GM21515 (cell line): ENCODE results near the gene ETV2.
"Not testable (repeated sequence)": the region's sequence is repeated elsewhere in the genome, so short reads cannot be mapped to it uniquely, and the experiment has no call there.

Source experiments
- ATAC-seq: cut with Tn5 transposase; IDR thresholded peaks from one replicate; pipeline ENCODE4 v1.9.1; 2021; ENCODE audit not compliant: unreplicated experiment

Gene ETV2, protein sequence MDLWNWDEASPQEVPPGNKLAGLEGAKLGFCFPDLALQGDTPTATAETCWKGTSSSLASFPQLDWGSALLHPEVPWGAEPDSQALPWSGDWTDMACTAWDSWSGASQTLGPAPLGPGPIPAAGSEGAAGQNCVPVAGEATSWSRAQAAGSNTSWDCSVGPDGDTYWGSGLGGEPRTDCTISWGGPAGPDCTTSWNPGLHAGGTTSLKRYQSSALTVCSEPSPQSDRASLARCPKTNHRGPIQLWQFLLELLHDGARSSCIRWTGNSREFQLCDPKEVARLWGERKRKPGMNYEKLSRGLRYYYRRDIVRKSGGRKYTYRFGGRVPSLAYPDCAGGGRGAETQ

DNA sequence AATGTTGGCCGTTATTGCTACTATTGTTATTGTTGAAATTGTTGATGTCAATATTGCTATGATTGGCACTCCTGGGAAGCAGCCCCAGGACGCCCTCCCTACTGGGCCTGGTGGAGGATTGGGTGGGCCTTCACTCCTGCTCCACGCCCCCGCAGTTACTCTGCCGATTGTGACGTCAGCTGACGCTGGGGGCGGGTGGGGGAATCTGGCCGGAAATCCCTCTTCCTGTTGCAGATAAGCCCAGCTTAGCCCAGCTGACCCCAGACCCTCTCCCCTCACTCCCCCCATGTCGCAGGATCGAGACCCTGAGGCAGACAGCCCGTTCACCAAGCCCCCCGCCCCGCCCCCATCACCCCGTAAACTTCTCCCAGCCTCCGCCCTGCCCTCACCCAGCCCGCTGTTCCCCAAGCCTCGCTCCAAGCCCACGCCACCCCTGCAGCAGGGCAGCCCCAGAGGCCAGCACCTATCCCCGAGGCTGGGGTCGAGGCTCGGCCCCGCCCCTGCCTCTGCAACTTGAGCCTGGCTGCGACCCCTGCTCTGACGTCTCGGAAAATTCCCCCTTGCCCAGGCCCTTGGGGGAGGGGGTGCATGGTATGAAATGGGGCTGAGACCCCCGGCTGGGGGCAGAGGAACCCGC, at the start of gene ETV2:
Gene ETV2, plus strand, starts transcription at position 231 of the 637 bp plus-strand sequence. CDS start 716 bp downstream, outside the sequence.
- no peak for ATAC-seq

DNA sequence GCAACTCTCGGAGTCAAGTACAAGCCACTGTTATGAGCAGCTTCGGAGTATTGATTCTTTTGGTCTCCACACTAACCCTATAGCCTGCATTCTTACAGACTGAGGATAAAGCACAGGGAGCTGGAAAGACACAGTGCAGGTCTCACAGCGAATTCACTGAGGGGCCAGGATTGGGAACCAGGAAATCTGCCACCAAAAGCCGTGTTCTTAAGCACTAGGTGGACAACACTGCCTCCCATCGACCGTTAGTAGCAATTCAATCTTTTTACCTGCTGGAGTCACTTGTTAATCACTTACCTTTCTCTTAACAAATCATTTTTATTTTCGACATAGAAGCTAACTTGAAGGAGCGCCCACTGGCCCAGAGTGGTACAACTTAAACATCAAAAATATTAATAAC, 49.3 kb upstream of the ETV2 start:
- ATAC-seq = no peak

DNA sequence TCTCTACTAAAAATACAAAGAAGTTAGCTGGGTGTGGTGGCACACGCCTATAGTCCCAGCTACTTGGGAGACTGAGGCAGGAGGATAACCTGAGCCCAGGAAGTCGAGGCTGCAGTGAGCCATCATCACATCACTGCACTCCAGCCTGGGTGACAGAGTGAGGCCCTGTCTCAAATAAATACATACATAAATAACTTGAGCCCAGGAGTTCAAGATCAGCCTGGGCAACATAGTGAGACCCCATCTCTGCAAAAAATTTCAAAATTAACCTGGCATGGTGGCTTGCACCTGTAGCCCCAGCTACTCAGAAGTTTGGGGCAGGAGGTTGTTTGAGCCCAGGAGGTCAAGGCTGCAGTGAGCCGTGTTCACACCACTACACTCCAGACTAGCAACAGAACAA, 46.5 kb upstream of the ETV2 start:
- not testable (repeated sequence) for ATAC-seq

DNA sequence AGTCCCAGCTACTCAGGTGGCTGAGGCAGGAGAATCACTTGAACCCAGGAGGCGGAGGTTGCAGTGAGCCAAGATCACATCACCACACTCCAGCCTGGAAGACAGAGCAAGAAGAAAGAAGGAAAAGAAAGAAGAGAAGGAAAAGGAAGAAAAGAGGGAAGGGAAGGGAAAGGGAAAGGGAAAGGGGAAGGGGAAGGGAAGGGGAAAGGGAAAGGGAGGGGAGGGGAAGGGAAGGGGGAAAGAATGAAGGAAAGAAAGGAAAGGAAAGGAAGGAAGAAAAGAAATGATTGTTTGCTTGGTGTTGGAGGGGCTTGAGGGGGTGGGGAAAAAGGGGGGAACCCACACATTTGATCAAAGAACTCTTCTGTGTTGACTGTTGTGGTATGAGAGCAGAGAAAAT, 45.6 kb upstream of the ETV2 start:
- no peak for ATAC-seq

DNA sequence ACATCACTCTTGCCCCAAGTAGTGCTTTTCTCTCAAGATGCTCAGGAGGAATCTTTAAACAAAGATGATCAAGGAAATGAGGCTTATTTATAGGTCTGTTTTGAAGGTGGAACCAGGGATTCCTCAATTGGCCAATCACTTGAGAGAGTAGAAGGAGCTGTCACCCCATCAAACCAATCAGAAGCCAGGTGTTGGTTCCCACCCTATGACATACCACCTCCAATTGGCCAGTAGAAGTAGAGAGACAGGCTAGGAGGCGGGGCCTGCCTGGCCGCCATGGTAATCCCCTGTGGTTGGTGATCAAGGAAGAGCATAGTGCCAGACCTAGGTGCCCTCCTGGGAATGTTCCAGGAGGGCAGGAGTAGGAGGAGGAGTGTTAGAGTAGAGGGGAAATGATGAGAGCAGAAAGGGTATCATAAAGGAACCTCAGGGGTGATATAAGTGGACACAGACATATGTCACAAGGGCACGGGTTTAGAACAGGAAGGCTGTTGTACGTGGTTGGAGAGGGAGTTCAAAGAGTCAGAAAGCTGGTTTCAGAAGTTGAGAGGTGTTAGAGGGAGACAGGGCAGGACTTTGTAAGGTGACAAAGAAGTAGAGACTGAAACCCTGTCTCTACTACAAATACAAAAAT, 45.1 kb upstream of the ETV2 start:
- no peak for ATAC-seq

DNA sequence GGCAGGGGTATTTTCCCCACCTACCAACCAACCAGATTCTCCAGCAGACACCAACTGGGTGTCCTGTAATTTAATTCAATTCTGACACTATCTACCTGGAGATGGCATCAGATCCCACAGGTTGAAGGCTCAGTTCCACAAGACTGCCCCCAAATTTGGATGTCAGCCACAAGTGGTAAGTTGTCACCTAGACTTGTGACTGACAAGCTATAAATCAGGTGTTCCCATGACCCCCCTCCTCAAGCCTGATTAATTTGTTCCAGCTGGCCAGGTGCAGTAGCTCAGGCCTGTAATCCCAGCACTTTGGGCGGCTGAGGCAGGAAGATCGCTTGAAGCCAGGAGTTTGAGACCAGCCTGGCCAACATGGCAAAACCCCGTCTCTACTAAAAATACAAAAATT, 39.6 kb upstream of the ETV2 start:
- ATAC-seq = no peak

DNA sequence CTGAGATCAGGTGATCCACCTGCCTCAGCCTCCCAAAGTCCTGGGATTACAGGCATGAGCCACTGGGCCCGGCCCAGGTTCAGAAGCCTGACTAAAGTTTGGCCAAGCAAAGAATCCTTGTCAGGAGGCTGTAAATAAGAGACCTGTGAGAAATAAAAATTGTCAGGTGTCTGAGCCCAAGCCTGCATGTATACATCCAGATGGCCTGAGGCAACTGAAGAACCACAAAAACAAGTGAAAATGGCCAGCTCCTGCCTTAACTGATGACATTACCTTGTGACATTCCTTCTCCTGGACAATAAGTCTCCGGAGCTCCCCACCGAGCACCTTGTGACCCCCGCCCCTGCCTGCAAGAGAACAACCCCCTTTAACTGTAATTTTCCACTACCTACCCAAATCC, 37.1 kb upstream of the ETV2 start:
- ATAC-seq = not testable (repeated sequence)

DNA sequence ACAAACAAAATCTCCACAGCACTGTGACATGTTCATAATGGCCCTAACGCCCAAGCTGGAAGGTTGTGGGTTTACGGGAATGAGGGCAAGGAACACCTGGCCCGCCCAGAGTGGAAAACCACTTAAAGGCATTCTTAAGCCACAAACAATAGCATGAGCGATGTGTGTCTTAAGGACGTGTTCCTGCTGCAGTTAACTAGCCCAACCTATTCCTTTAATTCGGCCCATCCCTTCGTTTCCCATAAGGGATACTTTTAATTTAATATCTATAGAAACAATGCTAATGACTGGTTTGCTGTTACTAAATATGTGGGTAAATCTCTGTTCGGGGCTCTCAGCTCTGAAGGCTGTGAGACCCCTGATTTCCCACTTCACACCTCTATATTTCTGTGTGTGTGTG, 34.4 kb upstream of the ETV2 start:
- ATAC-seq = not testable (repeated sequence)

DNA sequence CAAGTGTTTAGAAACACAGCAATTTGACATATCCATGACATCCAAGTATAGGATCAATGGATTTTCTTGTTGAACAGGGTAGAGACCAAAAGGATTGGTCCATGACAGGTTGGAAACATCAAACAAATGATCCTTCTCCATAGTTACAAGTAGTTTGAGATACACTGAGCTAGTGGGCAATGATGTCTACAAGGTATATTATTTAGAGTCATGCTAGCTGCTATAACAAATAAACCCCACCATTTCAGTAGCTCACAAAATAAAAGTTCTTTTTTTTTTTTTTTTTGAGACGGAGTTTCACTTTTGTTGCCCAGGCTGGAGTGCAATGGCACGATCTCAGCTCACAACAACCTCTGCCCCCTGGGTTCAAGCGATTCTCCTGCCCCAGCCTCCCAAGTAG, 33.9 kb upstream of the ETV2 start:
- ATAC-seq = no peak

DNA sequence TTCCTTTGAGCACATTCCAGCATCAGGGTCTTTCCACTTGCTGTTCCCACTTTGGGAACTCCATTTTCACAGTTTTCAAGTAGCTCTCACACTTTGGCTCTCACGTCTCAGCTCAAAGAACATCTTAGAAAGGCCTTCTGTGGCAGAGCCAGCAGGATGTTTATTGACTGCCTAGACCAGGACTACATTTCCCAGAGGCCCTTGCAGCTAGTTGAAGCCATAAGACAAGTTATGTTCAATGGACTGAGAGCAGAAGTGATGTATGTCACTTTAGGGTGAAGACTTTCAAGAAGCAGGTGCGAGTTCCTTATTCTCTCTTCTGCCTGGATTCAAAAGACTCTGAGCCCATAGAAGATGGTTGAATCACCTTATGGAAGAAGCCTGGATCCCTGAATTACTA, 33.3 kb upstream of the ETV2 start:
- no peak for ATAC-seq

DNA sequence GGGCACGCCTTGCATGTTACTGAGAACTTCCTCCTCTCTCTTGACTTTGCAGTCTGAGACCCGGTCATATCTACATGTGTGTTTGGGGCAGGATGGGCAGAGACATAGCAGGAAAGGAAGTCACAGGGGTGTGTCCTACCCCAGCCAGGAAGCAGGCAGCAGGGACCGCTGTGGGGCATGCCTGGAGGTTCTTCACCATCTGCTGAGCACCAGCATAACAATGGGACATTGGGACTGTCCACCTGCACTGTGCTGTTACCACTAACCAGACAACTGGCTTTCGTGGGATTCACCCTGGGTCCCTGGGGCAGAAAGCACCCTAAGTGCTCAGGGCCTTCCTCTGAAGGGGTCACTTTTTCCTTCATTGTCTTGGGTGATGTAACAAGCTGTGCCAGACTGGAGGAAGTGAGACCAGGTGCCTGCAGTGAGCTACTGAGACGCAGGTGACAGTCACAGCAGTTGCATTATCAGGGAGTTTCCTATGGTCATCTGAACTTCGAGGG, 31.6 kb upstream of the ETV2 start:
- ATAC-seq = no peak

DNA sequence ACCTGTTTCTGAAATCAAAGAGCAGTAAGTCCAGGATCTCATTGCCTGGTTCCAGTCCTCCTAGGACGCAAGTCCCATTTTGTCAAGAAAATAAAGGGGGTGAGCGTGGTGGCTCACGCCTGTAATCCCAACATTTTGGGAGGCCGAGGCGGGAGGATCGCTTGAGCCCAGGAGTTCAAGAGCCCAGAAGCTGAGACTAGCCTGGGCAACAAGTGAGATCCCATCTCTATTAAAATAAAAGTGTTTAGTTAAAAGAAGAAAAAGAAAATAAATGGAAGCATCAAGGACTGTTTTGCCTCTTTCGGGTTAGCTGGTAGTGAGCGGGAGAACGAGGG, 29.4 kb upstream of the ETV2 start:
- ATAC-seq = no peak

DNA sequence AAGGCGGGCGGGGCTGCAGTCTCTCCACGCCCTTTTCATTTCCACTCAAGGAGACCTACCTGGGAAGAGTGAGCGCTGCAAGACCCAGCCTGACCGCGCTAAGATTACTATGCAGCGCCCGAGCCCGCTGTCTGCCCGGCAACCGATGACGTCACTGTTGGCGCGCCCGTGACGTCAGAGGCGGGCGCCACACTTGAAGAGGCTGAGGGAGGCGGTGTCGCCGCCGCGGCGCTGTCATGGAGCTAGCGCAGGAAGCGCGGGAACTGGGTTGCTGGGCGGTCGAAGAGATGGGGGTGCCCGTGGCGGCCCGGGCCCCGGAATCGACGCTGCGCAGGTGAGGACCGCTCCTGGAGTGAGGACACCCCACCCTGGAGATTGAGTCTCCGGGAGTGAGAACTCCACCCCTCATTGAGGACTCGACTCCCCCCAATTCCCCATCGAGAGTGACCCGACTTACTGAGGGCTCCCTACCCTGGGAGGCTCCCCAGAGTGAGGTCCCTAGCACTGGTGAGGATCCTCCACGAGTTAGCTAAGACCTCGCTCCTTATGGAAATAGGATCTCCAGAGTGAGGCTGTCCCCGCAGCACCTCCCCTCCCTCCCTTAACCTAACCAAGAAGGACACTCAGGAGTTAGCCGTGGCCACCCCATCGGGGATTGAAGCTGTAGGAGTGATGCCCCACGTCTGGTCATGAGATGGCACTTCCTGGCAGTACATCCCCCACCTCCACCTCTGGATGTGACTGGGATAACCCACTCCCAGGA, 28.8 kb upstream of the ETV2 start, which contains the start of gene HAUS5:
Gene HAUS5, plus strand, starts transcription at position 177 of the 763 bp plus-strand sequence. Its CDS starts 60 bp downstream, at position 237.
- peak; percentile 69 for ATAC-seq

DNA sequence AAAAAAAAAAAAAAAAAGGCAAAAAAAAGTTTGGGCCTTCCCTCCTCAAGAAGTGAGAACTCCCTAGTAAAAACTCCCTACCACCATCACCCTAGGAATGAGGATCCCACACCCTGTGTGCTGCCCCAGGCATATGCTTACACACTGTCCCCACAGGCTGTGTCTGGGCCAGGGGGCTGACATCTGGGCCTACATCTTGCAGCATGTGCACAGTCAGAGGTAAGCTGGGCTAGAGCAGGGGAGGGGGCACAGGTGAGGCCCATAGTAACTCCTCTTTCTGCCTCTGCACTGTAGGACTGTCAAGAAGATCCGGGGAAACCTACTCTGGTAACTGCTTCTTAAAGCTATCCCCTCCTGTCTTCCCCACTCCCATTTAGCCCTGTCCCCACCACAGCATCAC, 28.0 kb upstream of the ETV2 start:
- ATAC-seq = no peak

DNA sequence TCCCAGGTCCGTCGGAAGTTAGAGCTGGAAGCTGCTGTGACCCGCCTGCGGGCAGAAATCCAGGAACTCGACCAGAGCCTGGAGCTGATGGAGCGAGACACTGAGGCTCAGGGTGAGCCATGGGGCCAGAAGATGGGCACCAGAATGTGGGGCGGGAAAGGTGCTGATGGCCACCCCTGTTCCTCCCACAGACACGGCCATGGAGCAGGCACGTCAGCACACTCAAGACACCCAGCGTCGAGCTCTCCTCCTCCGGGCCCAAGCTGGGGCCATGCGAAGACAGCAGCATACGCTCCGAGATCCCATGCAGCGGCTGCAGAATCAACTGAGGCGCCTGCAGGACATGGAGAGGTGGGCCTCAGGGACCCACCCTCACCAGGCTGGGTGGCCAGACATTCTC, 26.5 kb upstream of the ETV2 start:
- no peak for ATAC-seq

DNA sequence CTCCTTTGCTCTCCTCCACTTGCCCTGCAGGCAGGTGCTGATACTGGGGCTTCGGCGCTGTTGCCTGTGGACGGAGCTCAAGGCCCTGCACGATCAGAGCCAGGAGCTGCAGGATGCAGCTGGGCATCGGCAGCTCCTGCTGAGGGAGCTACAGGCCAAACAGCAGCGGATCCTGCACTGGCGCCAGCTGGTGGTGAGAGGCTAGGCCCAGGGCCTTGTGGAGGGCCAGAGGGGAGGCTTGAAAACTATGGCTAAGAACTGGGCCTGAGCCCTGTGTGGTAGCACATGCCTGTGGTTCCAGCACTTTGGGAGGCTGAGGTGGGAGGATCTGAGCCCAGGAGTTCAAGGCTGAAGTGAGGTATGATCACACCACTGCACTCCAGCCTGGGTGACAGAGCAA, 22.7 kb upstream of the ETV2 start:
- no peak for ATAC-seq

DNA sequence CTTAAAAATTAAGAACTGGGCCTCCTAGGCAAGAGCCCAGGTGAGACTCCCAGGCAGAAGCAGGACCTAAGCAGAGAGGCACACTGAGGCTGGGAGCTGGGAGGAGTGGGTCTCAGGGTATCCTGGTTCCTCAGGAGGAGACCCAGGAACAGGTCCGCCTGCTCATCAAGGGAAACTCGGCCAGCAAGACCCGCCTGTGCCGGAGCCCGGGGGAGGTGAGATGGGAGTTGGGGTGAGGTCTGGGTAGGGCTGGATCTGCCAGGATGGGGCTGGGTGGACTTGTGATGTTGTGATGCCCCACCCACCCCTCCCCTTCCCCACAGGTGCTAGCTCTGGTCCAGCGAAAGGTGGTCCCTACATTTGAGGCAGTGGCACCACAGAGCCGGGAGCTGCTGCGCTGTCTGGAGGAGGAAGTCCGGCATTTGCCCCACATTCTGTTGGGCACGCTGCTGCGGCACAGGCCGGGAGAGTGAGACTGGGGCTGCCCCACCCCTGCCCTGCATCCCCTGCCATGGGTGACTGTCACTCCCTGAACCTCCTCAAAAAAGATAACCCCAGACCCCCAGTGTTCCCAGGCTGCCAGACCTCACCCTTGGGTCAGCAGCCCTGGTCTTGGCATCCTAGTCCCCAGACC, 22.1 kb upstream of the ETV2 start:
- ATAC-seq = no peak

DNA sequence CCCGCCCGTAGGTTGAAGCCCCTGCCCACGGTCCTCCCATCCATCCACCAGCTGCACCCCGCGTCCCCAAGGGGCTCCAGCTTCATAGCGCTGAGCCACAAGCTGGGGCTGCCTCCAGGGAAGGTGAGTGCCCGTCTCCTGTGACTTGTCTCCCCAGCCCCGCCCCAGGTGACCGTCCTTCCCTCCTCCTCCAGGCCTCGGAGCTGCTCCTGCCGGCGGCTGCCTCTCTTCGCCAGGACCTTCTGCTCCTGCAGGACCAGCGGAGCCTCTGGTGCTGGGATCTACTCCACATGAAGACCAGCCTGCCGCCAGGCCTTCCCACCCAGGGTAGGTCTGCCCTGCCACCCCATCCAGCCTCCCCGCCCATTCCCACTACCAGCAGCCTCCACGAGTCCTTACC, 21.5 kb upstream of the ETV2 start:
- ATAC-seq = no peak

DNA sequence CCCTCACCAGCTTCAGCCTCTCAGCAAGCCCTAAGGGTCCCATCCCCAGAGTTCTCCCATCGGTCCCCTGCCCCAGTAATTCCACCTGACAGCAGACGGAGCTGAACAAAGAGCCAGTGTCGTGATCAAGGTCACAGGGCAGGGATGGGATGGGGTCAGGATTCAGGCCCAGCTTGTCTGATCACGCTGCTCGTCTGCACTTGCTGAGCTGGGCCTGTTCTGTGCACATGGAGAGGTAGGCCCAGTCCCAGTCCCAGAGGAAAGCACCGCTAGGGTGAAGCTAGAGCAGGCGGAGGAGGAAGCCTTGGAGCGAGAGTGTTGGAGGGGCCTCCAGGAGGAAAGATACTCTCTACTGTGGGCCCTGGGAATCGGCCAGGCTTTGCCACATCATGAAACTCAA, 19.8 kb upstream of the ETV2 start:
- no peak for ATAC-seq

DNA sequence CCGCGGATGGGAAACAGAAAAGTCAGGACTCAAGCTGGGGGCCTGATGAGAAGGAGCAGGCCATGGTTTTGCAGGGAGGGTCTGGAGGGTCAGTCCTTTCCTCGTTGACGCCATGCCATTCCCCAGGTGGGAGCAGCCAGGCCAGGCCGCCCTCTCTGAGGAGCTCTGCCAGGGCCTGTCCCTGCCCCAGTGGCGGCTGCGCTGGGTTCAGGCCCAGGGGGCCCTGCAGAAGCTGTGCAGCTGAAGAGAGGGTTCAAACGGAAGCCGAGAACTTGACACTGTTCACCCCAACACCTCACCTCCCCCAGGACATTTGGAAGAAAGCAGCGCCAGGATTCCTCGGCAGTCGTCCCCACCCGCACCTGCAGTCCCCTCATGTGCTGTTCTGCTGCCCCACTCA, 18.8 kb upstream of the ETV2 start:
- ATAC-seq = no peak
